ENCODE measurements around the gene IL10RB. TPM values are rescaled to one million over a fixed set of nuclear protein-coding genes. Genes with fewer than 3 reads are reported as not detected.
A peak's percentile ranks its signal among the peaks of the same experiment; 100 is the strongest.
"Not testable (repeated sequence)": the region's sequence is repeated elsewhere in the genome, so short reads cannot be mapped to it uniquely, and the experiment has no call there.

The IL10RB gene
- total RNA-seq (2014; rRNA removed; shearing (Covaris generic)), result 94.3 and 102 TPM in 2 replicates

DNA sequence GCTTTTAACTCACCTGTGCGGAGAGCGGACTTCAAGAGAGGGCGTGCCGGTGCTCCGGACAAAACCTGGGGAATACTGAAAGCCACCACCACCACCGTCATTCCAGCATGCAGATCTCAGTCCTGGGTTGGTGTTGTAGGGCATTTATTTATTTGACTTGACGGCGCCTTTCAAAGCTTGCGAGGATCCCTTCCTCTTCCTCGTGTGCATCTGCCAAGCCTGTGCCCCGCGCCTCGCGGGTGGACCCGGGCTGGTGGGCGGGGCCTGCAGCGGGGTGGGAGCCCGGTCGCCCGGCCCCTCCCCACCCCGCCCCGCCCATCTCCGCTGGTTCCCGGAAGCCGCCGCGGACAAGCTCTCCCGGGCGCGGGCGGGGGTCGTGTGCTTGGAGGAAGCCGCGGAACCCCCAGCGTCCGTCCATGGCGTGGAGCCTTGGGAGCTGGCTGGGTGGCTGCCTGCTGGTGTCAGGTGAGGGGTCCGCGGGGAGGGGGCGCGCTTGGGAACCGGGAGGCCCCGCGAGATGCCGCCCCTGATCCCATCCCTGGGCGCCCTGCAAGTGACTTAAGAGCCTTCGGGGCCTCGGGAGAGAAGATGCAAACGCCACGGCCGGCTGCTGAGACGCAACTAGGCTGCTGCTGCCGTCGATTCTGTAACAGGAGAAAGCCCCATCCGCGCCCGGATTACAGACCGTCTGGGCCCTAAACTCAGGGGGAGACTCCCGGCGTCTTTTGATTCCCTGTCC lies at the start of gene IL10RB:
TSS of gene IL10RB (plus strand) at position 318 of the 739 bp plus-strand sequence. CDS start at position 417, 99 bp downstream.
- peak; percentile 66 for DNase-seq (ENCODE audit: low read depth)

DNA sequence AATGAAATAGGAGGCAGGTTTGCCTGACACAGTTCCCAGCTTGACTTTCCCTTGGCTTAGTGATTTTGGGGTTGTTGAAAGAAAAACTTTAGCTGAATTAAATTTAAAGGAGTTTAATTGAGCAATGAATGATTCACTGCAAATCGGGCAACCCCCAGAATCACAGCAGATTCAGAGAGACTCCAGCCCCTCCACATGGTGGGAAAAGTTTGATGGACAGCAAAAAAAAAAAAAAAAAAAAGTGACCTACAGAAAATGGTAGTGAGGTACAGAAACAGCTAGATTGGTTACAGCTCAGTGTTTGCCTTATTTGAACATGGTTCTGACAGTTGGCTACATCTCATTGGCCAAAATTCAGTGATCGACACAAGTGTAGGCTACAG lies 49.0 kb upstream of the IL10RB start:
- no peak for DNase-seq (ENCODE audit: low read depth)

DNA sequence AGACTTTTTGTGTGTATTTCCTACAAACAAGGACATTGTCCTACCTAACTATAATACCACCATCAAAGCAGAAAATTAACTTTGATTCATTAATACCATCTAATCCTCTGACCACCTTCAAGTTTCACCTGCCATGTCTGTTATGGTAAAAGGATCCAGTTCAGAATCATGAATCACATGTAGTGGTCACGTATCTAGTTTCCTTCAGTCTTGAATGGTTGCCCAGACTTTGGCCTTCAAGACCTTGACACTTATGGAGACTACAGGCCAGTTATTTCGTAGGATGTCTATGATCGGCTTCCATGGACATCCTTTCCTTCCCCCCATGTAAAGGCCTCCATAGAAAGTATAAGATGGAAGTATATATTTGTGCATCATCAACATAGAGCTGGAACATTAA lies 46.9 kb upstream of the IL10RB start:
- no peak for DNase-seq (ENCODE audit: low read depth)

DNA sequence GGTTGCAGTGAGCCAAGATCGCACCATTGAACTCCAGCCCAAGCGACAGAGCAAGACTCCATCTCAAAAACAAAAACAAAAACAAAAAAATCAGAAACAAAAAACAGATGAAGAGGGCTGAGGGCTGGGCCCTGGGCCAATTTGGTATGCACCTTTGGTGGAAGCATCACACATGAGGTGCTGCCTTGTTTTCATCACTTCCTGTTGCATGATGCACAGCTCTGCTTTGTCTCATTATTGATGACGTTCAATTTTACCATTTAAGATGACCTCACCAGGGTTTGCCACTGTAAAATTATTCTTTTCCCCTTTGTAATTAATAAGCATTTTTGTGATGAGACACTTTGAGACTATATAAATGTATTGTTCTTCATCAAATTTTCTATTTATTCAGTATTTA lies 46.2 kb upstream of the IL10RB start:
- DNase-seq (ENCODE audit: low read depth), result no peak

DNA sequence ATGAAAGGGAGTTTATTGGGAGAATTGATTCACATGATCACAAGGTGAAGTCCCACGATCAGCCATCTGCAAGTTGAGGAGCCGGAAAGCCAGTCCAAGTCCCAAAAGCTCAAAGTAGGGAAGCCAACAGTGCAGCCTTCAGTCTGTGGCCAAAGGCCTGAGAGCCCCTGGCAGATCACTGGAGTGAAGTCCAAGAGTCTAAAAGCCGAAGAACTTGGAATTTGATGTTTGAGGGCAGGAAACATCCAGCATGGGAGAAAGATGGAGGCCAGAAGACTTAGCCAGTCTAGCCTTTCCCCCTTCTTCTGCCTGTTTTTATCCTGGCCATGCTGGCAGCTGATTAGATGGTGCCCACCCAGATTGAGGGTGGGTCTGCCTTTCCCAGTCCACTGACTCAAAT lies 40.8 kb upstream of the IL10RB start:
- not testable (repeated sequence) for DNase-seq (ENCODE audit: low read depth)

DNA sequence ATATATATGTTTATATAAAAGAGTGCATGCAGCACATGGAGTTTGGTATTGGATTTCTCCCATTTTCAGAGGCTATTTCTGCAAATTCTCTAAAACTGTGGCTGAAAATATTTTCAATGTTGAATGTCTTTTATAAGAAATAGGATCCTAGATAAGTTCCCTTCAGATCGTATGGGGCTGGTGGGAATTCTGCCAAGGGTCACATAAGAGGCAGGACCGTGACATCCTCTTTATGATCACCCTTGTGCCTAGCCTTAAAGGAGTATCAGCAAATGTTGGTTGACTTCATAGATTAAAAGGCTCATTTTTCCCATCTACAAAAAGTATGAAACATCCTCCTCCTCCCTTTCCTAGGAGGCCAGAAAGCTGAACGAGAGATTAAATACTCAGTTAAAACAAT lies 37.7 kb upstream of the IL10RB start:
- DNase-seq (ENCODE audit: low read depth), result no peak

DNA sequence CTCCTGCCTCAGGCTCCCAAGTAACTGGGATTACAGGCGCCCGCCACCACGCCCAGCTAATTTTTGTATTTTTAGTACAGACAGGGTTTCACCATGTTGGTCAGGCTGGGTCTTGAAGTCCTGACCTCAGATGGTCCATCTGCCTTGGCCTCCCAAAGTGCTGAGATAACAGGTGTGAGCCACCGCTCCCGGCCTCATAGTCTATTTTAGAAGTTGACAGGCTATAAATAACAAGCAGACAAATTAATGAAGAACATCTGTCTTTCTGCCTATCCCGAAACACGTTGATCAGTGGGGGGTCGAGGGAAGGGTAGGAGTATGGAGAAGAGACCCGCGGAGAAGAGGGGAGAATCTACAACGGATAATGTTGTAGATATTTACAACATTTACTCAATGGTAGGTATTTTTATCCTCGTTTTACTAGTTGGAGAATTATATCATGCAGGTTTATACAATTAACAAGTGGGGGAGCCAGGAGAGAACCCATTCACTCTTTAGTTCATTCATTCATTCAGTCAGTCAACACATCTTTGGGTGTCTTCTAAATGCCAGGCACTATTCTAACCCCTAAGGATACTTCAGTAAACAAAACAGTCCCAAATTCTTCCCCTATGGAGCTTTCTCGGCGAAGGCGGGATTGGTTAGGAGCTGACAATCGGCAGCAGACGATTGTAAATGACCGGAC lies 36.9 kb upstream of the IL10RB start:
- no peak for DNase-seq (ENCODE audit: low read depth)

DNA sequence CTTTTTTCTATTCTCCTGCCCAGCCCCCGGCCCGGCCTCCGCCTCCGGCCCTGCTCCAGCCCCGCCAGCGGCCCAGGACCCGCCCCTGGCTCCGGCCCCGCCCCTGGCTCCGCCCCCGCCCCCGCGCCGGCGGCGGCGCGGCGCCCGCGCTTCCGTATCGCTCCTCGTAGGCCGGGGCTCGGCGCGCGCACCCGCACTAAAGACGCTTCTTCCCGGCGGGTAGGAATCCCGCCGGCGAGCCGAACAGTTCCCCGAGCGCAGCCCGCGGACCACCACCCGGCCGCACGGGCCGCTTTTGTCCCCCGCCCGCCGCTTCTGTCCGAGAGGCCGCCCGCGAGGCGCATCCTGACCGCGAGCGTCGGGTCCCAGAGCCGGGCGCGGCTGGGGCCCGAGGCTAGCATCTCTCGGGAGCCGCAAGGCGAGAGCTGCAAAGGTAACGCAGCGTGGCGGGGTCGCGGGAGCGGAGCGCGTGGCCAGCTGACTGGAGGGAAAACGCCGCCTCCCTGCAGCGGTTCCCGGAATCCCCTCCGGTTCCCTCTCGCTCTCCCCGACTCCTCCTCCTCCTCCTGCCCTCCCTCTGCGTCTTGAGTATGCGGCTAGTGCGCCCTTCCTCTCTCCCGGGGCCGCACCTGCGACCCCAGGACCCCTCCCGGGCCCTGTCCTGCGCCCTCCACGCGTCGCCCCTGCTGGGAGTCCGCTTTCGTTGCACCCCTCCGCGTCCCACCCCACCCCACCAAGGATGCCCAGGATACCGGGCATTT lies 36.2 kb upstream of the IL10RB start, which contains the start of gene IFNAR2:
TSS of gene IFNAR2 (plus strand) at position 155 of the 761 bp plus-strand sequence. CDS start 11,985 bp downstream, outside the sequence.
- peak; percentile 56 for DNase-seq (ENCODE audit: low read depth)

DNA sequence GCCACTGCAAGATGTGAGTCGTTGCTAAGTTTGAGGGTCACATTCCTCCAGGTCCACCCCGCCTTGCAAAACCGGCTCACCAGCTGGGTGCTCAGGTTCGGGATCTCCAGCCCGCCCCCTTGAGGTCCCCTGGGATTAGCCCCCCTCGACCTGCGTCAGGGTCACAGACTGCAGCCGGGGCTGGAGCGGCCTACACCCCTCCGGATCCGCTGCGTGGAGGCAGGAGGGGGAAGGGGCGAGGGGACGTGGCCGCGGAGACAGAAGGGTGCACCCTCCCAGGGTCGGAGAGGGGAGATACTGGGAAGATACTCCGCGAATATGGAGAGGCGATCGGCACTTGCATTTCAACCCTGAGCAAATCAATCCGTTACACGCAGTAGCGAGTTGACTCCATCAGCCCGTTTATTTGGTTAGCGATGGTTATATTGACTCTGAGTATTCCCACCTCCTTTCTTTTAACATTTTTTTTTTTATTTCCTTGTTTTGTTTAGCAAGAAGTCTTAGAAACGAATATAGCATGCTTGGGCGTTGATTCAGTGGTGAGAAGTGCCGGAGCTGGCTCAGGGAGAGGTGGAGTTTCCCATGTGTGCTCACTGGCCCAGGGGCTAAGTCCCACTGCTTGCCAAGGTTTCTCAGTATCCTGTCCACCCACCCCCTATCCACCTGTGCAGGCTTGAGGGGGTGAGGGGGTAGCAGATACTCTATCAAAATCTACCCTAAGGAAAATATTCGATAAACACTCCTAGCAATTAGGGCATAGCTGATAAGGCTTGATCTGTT lies 35.4 kb upstream of the IL10RB start:
- DNase-seq (ENCODE audit: low read depth), result peak; percentile 78

DNA sequence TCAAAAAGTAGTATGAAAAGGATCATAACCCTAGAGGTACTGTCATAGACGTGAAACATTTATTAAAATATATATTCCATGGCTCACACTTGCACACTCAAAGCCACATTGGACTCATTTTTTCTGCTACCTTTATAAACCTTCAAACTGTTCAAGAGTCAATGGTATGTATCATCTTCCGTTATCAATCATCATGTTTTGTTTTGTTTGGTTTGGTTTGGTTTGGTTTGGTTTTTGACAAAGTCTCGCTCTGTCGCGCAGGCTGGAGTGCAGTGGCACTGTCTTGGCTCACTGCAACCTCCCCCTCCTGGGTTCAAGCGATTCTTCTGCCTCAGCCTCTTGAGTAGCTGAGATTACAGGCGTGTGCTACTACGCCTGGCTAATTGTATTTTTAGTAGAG lies 34.6 kb upstream of the IL10RB start:
- DNase-seq (ENCODE audit: low read depth), result no peak

DNA sequence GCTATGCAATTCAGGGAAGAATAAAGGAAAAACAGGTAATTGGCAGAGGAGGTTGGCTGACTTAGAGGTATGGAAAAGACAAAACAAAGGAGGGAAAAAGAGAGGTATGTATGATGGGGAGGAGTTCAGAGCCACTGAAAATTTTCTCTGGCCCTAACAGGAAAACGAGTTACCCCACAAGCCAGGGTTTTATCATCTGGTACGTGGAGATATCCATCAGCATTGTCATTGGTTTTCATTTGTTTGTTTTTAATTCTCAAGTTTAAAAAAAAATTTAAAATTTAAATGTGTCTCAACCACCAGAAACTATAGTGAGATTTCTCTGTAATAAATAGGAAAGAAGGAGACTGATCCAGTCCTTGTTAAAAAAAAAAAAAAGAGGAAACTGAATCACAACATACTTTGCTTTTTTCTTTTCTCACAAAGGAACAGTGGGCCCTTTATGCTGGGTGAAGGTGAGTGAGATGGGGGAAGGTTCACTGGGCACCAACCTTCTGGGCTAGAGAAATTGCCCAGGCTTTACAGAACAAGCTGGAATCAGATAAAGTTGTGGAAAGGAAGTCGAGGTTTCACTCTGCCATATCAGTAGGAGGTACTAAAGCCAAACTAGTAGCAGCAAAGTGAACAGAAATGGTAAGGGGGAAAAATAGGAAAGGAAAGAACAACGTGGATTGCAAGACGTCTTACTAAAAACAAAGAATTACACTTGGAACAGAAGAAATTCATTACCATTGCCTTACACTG lies 33.7 kb upstream of the IL10RB start:
- DNase-seq (ENCODE audit: low read depth), result peak; percentile 17

DNA sequence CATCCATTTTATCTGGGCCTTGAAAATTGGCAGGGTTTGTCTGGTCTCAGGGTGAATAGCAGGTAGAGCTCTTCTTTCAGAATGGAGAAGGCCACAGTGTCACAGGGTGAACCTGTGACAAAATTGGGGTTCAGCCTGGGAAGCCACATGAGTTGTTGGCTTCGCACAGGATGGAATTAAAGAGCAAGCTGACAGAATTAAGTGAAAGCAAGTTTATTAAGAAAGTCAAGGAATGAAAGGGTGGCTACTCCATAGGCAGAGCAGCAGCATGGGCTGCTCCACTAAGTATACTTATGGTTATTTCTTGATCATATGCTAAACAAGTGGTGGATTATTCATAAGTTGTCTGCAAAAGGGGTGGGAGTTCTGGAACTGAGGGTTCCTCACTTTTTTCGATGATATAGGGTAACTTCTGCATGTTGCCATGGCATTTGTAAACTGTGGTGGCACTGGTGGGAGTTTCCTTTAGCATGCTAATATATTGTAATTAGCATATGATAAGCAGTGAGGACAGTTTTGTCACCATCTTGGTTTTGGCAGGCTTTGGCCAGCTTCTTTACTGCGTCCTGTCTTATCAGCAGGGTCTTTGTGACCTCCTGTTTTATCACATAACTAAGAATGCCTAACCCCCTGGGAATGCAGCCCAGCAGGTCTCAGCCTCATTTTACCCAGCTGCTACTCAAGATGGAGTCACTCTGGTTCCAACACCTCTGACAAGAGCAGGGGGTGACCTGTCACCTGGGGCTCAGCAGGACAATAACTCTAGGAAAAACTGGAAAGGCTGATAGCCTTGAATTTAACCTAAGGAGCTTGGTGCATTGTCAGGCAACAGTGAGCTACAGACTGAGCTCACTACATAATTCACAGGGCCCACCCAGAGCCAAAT lies 31.3 kb upstream of the IL10RB start:
- DNase-seq (ENCODE audit: low read depth), result no peak

DNA sequence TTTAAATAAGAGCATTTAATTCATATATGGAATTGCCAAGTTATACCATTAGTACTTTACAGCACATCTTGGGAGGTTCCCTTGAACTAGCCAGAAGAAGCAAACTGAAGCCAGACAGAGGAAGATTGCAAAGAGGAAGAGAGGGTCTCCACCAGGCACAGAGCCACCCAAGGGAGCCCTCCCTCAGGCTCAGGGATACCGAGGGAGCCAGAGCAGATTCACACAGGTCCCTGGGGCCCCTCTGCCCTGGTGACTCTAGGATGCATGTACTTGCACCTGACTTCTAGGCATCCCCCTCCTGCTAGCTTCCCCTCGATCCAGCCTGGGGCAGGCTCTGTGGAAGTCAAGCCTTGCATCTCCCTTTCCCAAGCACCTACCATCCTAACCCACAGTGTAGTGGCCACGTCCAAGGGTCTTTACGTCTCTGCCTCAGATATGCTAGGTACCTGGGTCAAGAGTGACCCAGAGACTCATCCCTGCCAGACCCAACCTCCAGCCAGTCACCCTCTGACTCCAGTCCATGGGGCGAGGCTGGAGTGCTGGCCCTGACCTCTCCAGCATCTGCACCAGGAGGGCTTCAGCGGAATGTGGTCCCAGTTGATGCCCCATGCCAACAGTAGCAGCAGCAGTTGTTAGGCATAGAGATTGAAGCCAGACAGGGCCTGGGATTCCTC lies 30.0 kb upstream of the IL10RB start:
- DNase-seq (ENCODE audit: low read depth), result no peak

DNA sequence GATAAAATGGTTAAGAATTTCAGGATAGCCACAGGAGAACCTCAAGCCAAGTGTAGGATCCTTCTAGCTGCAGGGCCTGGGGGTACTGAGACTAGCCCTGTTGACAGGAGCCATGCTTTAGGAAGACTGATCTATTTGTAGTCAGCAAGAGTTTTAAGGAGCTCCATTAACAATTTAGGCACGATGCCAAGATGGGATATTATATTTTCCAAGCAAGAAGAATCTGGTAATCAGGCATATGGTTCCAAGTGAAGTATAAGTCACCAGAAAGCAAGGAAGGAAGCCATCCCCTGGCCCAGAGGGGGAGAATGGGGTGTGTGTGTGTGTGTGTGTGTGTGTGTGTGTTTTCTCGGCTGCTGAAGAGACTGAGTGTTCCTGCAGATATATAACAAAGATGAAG lies 29.4 kb upstream of the IL10RB start:
- peak; percentile 21 for DNase-seq (ENCODE audit: low read depth)

DNA sequence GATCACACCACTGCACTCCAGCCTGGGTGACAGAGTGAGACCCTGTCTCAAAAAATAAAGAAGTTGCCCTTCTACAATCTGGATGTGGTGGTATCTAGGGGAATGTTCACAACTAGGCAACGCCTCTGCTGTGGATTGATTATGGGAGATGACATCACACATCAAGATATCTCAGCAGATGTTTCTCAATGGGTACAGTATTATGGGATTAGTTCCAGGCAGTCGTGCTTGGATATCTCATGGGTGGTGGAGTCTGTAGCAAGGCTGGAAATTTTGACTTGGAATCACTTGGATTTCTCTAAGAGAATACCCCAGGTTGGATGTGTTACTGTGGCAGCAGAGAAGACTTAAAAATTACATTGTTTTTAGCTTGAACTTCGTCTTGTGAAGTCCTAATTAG lies 28.7 kb upstream of the IL10RB start:
- no peak for DNase-seq (ENCODE audit: low read depth)

DNA sequence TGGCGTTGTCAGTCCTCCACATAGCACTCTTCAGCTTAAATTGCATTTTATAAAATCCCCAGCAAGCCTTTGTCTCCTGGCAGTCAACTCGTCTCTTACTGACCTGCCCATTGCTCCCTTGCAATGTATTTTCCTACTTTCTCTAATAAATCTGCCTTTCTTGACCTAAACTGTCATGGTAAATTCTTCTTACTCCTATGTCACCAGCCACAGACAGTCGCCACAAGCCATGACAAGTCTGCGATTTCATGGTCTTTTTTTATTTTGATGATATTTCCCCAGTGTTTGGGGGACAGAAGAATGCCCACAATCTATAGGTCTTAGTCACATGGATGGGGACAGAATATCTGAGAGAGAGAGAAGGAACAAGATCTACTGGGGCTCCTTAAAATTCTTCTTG lies 28.0 kb upstream of the IL10RB start:
- peak; percentile 52 for DNase-seq (ENCODE audit: low read depth)

DNA sequence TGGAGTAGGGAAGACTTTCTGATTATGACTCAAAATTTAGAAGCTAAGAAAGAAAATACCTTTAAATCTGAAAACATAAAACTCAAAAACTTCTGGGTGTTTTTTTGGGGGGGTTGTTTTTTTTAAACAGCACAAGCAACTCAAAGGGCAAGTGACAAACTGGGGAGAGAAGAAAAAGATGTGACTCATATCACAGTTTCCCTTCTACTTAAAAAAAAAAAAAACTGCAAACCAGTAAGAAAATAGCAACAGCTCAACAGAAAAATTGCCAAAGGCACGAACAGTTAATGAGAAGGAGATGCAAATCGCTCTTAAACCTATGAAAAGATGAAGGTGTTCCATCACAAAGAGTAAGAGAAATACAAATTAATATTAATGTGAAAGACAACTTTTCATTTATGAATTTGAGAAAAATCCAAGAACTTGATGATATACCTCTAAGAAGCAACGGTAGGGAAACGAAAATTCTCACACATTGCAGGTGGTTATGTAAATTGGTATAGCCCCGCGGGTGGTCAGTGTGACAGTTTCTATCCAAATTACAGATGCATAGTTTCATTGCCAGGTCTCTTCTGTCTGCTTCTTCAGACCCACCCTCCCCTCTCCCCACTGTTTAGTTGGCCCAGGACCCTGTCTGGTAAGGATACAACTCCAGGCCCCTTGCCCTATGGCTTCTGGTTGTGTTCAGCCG lies 27.5 kb upstream of the IL10RB start:
- peak; percentile 61 for DNase-seq (ENCODE audit: low read depth)

DNA sequence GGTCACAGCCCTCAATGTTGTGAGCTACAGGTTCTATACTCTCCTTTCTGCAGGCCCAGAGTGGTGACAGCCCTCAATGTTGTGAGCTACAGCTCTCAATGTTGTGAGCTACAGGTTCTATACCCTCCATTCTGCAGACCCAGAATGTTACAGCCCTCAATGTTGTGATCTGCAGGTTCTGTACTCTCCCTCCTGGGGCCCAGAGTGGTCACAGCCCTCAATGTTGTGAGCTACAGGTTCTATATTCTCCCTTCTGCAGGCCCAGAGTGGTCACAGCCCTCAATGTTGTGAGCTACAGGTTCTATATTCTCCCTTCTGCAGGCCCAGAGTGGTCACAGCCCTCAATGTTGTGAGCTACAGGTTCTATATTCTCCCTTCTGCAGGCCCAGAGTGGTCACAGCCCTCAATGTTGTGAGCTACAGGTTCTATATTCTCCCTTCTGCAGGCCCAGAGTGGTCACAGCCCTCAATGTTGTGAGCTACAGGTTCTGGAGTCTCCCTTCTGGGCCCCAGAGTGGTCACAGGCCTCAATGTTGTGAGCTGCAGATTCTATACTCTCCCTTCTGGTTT lies 26.5 kb upstream of the IL10RB start:
- not testable (repeated sequence) for DNase-seq (ENCODE audit: low read depth)

Data from M059J (cell line).